GM18505 (cell line): ENCODE results near the gene CPSF7.
A peak's percentile ranks its signal among the peaks of the same experiment; 100 is the strongest.

Experiments used
- ATAC-seq: cut with Tn5 transposase; IDR thresholded peaks from one replicate; pipeline ENCODE4 v1.9.1; 2021; ENCODE audit not compliant: unreplicated experiment
- POLR2A ChIP-seq: IDR thresholded peaks from 4 replicates; pipeline ENCODE4 v1.6.1; 2011; ENCODE audit warnings: borderline replicate concordance; ENCODE audit not compliant: insufficient read depth, insufficient read length; ENCODE audit errors: extremely low read depth

CPSF7 gene

GRCh38 chr11:61368646-61369045, 61.1 kb downstream of the CPSF7 start:
- no peak for TF ChIP-seq POLR2A
- ATAC-seq, result no peak

- ATAC-seq, result no peak
- no peak for TF ChIP-seq POLR2A
Observed at GRCh38 chr11:61367406-61367805, 62.4 kb downstream of the CPSF7 start.

GRCh38 chr11:61364012-61364675, 65.6 kb downstream of the CPSF7 start:
- ATAC-seq, result no peak
- TF ChIP-seq POLR2A, result no peak

- ATAC-seq, result peak; percentile 1
- TF ChIP-seq POLR2A, result no peak
Observed at GRCh38 chr11:61362542-61362875, 67.3 kb downstream of the CPSF7 start.

- ATAC-seq, result peak; percentile 77
- TF ChIP-seq POLR2A, result peak; percentile 99
Observed at GRCh38 chr11:61361741-61362541, 67.8 kb downstream of the CPSF7 start, which contains the start of the genes CYB561A3 and TMEM138. Gene CYB561A3, minus strand, starts transcription at chr11:61361882. Its CDS starts 5,169 bp downstream, at chr11:61356713. Gene TMEM138, plus strand, starts transcription at chr11:61362374. Its CDS starts 2,017 bp downstream, at chr11:61364391.

GRCh38 chr11:61361237-61361740, 68.5 kb downstream of the CPSF7 start:
- no peak for ATAC-seq
- TF ChIP-seq POLR2A, result no peak

- no peak for TF ChIP-seq POLR2A
- no peak for ATAC-seq
Observed at GRCh38 chr11:61359516-61359915, 70.3 kb downstream of the CPSF7 start.

GRCh38 chr11:61358566-61358965, 71.2 kb downstream of the CPSF7 start:
- no peak for ATAC-seq
- TF ChIP-seq POLR2A, result no peak

GRCh38 chr11:61357894-61358239, 71.9 kb downstream of the CPSF7 start:
- ATAC-seq, result no peak
- TF ChIP-seq POLR2A, result no peak

GRCh38 chr11:61357233-61357893, 72.4 kb downstream of the CPSF7 start:
- TF ChIP-seq POLR2A, result peak; percentile 44
- ATAC-seq, result peak; percentile 44

- ATAC-seq, result no peak
- TF ChIP-seq POLR2A, result no peak
Observed at GRCh38 chr11:61356706-61357105, 73.1 kb downstream of the CPSF7 start.

- no peak for TF ChIP-seq POLR2A
Observed at GRCh38 chr11:61354208-61354607, 75.6 kb downstream of the CPSF7 start.

More at GRCh38 chr11:61354208-61354607, 75.6 kb downstream of the CPSF7 start:
- no peak for ATAC-seq
